ENCODE data around the gene ZNF446. TPM values are rescaled to one million over a fixed set of nuclear protein-coding genes. Genes with fewer than 3 reads are reported as not detected.

The ZNF446 gene
- total and polyA plus RNA-seq, 10 donors: 7.1 to 18.8 (median 11.7) TPM

- 9 to 15% (median 11%) methylated on average over 11 of the region's 11 CpGs for WGBS, 5 donors
- Histone ChIP-seq H3K4me3 (peak overlapping the region; percentile 77 to 100 (median 92)), H3K27me3 (replicated peaks in 1 of 7) (peaks cover 0 to 34% (median 0%) of the 10 kb centered on the region in 7 donors), H3K36me3 (peaks cover 0 to 24% (median 14%) of the 10 kb centered on the region in 6 donors), H3K9me3 (peaks cover 0 to 23% (median 13%) of the 10 kb centered on the region in 8 donors), H3K4me1 (peaks cover 4 to 20% (median 14%) of the 10 kb centered on the region in 6 donors), H3K27ac (peak overlapping the region in 2 of 8 donors; percentile 81 to 85)
- intact Hi-C loops (cut with DNase I; ENCODE audit: low total_unique reads): no loop called here
- TF ChIP-seq POLR2AphosphoS5 (IDR thresholded peaks at IDR 0.05) (no peak), CTCF (IDR thresholded peaks at IDR 0.05 in 8 of 11, conservative IDR thresholded peaks at IDR 0.05 in 3 of 11) (no peak), POLR2A (IDR thresholded peaks at IDR 0.05) (no peak)
- no peak for DNase-seq
Measured at GRCh38 chr19:58450856-58451357, 25.2 kb upstream of the ZNF446 start.

GRCh38 chr19:58451358-58452101 is 24.6 kb upstream of the ZNF446 start, which contains the start of gene ZNF324B:
Gene ZNF324B, plus strand, starts transcription at chr19:58451622. Its CDS starts 2,080 bp downstream, at chr19:58453702.
- intact Hi-C loops (cut with DNase I; ENCODE audit: low total_unique reads): no loop called here
- Histone ChIP-seq H3K27me3 (replicated peaks in 1 of 7) (peaks cover 0 to 30% (median 0%) of the 10 kb centered on the region in 7 donors), H3K4me3 (peak within 1 kb of the TSS; percentile 77 to 100 (median 92)), H3K4me1 (peaks cover 4 to 20% (median 14%) of the 10 kb centered on the region in 6 donors), H3K27ac (peak within 1 kb of the TSS in 7 of 8 donors; percentile 43 to 85 (median 65)), H3K9me3 (peaks cover 0 to 23% (median 13%) of the 10 kb centered on the region in 8 donors), H3K36me3 (peaks cover 0 to 30% (median 21%) of the 10 kb centered on the region in 6 donors)
- WGBS, 5 donors: 0 to 1% (median 0%) methylated on average over 8 to 79 of the region's 79 CpGs
- TF ChIP-seq POLR2AphosphoS5 (IDR thresholded peaks at IDR 0.05) (peak; percentile 85 to 91 (median 88)), POLR2A (IDR thresholded peaks at IDR 0.05) (no peak), CTCF (IDR thresholded peaks at IDR 0.05 in 8 of 11, conservative IDR thresholded peaks at IDR 0.05 in 3 of 11) (peak in 2 of 11 experiments; percentile 7 to 15)
- peak; percentile 97 for DNase-seq

GRCh38 chr19:58453743-58454142 is 22.4 kb upstream of the ZNF446 start:
- Histone ChIP-seq H3K9me3 (peaks cover 0 to 13% (median 8%) of the 10 kb centered on the region in 8 donors), H3K36me3 (peaks cover 0 to 50% (median 30%) of the 10 kb centered on the region in 6 donors), H3K4me3 (no peak overlapping the region), H3K27me3 (replicated peaks in 1 of 7) (peaks cover 0 to 7% (median 0%) of the 10 kb centered on the region in 7 donors), H3K27ac (no peak overlapping the region), H3K4me1 (peaks cover 4 to 20% (median 14%) of the 10 kb centered on the region in 6 donors)
- TF ChIP-seq CTCF (IDR thresholded peaks at IDR 0.05 in 8 of 11, conservative IDR thresholded peaks at IDR 0.05 in 3 of 11): no peak
- no peak for TF ChIP-seq POLR2AphosphoS5 (IDR thresholded peaks at IDR 0.05)
- no peak for TF ChIP-seq POLR2A (IDR thresholded peaks at IDR 0.05)
- WGBS, 5 donors: 88 to 95% (median 94%) methylated on average over 3 to 6 of the region's 6 CpGs
- no peak for DNase-seq
- intact Hi-C loops (cut with DNase I; ENCODE audit: low total_unique reads): no loop called here

GRCh38 chr19:58455306-58455705 is 20.8 kb upstream of the ZNF446 start:
- H3K27me3 ChIP-seq (replicated peaks in 1 of 7): no peaks in the 10 kb centered on the region
- 95 to 97% (median 96%) methylated on average over 17 to 21 of the region's 21 CpGs for WGBS, 5 donors
- H3K4me1 ChIP-seq: peaks cover 4 to 20% (median 14%) of the 10 kb centered on the region in 6 donors
- no peak overlapping the region for H3K27ac ChIP-seq
- no peak for DNase-seq
- intact Hi-C loops (cut with DNase I; ENCODE audit: low total_unique reads): no loop called here
- H3K4me3 ChIP-seq: no peak overlapping the region
- peaks cover 0 to 50% (median 30%) of the 10 kb centered on the region in 6 donors for H3K36me3 ChIP-seq
- TF ChIP-seq POLR2A (IDR thresholded peaks at IDR 0.05): no peak
- TF ChIP-seq POLR2AphosphoS5 (IDR thresholded peaks at IDR 0.05): no peak
- TF ChIP-seq CTCF (IDR thresholded peaks at IDR 0.05 in 8 of 11, conservative IDR thresholded peaks at IDR 0.05 in 3 of 11): no peak
- H3K9me3 ChIP-seq: no peaks in the 10 kb centered on the region
